HG02840 (cell line): ENCODE results near the gene PLEKHA1.

Experiments used
- ATAC-seq: cut with Tn5 transposase; IDR thresholded peaks from one replicate; pipeline ENCODE4 v1.9.1; 2021; ENCODE audit warnings: mild to moderate bottlenecking, moderate library complexity, moderate number of reproducible peaks; ENCODE audit not compliant: unreplicated experiment, low FRiP score

Gene PLEKHA1

GRCh38 chr10:122346326-122346950 lies 28.1 kb upstream of the PLEKHA1 start:
- ATAC-seq = no peak

- no peak for ATAC-seq
These were observed 27.2 kb upstream of the PLEKHA1 start for GRCh38 chr10:122347170-122347841.

- ATAC-seq = no peak
These were observed 26.0 kb upstream of the PLEKHA1 start for GRCh38 chr10:122348512-122348911.

- no peak for ATAC-seq
These were observed 25.6 kb upstream of the PLEKHA1 start for GRCh38 chr10:122348935-122349361.

GRCh38 chr10:122349758-122350369 lies 24.6 kb upstream of the PLEKHA1 start:
- ATAC-seq = no peak

- ATAC-seq = no peak
These were observed 23.6 kb upstream of the PLEKHA1 start for GRCh38 chr10:122350893-122351292.

- ATAC-seq = no peak
These were observed 21.5 kb upstream of the PLEKHA1 start for GRCh38 chr10:122352817-122353525.

- ATAC-seq = no peak
These were observed 20.1 kb upstream of the PLEKHA1 start for GRCh38 chr10:122354383-122354782.

- ATAC-seq = no peak
These were observed 16.8 kb upstream of the PLEKHA1 start for GRCh38 chr10:122357685-122358084.

- ATAC-seq = no peak
These were observed 14.9 kb upstream of the PLEKHA1 start for GRCh38 chr10:122359621-122360020.

- no peak for ATAC-seq
These were observed 13.5 kb upstream of the PLEKHA1 start for GRCh38 chr10:122361046-122361445.

GRCh38 chr10:122362031-122362592 lies 12.4 kb upstream of the PLEKHA1 start:
- no peak for ATAC-seq

- no peak for ATAC-seq
These were observed 11.9 kb upstream of the PLEKHA1 start for GRCh38 chr10:122362621-122363020.

- ATAC-seq = no peak
These were observed 11.2 kb upstream of the PLEKHA1 start for GRCh38 chr10:122363311-122363710.

GRCh38 chr10:122363722-122364463 lies 10.6 kb upstream of the PLEKHA1 start:
- no peak for ATAC-seq

- no peak for ATAC-seq
These were observed 5.8 kb upstream of the PLEKHA1 start for GRCh38 chr10:122368502-122369254.

GRCh38 chr10:122373108-122373507 lies 1.4 kb upstream of the PLEKHA1 start:
- no peak for ATAC-seq

GRCh38 chr10:122373721-122374120 lies 787 bp upstream of the PLEKHA1 start:
- ATAC-seq = no peak

- peak; percentile 28 for ATAC-seq
These were observed 561 bp downstream of the PLEKHA1 start for GRCh38 chr10:122374859-122375678.
